Osteoblast (primary cell): ENCODE measurements around the gene CRBN. TPM values are rescaled to one million over a fixed set of nuclear protein-coding genes. Genes with fewer than 3 reads are reported as not detected.

ENCODE experiments used
- DNase-seq: peaks from one replicate; pipeline ENCODE4 v3.0.0; 2011; ENCODE audit warnings: low spot score, mixed read lengths; ENCODE audit not compliant: insufficient read length; ENCODE audit errors: missing footprints
- H2AFZ ChIP-seq: 2 replicates; pipeline ENCODE4 v1.6.0; 2011; ENCODE audit warnings: mild to moderate bottlenecking, low read length
- H3K27ac ChIP-seq: 2 replicates; pipeline ENCODE4 v1.5.1; 2011; ENCODE audit warnings: mild to moderate bottlenecking, low read depth, low read length, moderate library complexity
- H3K27me3 ChIP-seq: 2 replicates; pipeline ENCODE4 v1.6.0; 2012; ENCODE audit warnings: mild to moderate bottlenecking, control low read depth, inconsistent platforms, low read length, moderate library complexity; ENCODE audit not compliant: insufficient read depth
- H3K36me3 ChIP-seq: 2 replicates; pipeline ENCODE4 v1.5.1; 2011; ENCODE audit warnings: mild to moderate bottlenecking, low read length, control low read depth, moderate library complexity; ENCODE audit not compliant: insufficient read depth
- H3K4me1 ChIP-seq: 2 replicates; pipeline ENCODE4 v1.5.1; 2011; ENCODE audit warnings: mild to moderate bottlenecking, low read length, control low read depth, moderate library complexity; ENCODE audit not compliant: insufficient read depth
- H3K4me2 ChIP-seq: 2 replicates; pipeline ENCODE4 v1.6.0; 2011; ENCODE audit warnings: mild to moderate bottlenecking, low read length; ENCODE audit not compliant: insufficient read depth
- H3K4me3 ChIP-seq: fragments of 200-600 bp; sonication (generic); 3 replicates; pipeline ENCODE4 v1.5.1; 2012; ENCODE audit warnings: mild to moderate bottlenecking, low read length, inconsistent platforms; ENCODE audit not compliant: insufficient read depth
- H3K79me2 ChIP-seq: 2 replicates; pipeline ENCODE4 v1.6.0; 2012; ENCODE audit warnings: mild to moderate bottlenecking, low read length, control low read depth, inconsistent platforms; ENCODE audit not compliant: insufficient read depth
- H3K9me3 ChIP-seq: 2 replicates; pipeline ENCODE4 v1.5.1; 2011; ENCODE audit warnings: low read depth, low read length, control low read depth
- H4K20me1 ChIP-seq: 2 replicates; pipeline ENCODE4 v1.6.0; 2012; ENCODE audit warnings: mild to moderate bottlenecking, low read length, control low read depth; ENCODE audit not compliant: insufficient read depth
- total RNA-seq: library from RNA; depleted of rRNA; stranded (reverse); fragments of >200 nt; gene quantifications from 2 replicates; pipeline ENCODE4 v1.2.3, GENCODE V29; 2012
- TF ChIP-seq, protein P1 (sequence below): IDR thresholded peaks from 2 replicates; pipeline ENCODE4 v1.5.1; 2011; ENCODE audit warnings: mild to moderate bottlenecking, low read depth, low read length, moderate library complexity; ENCODE audit errors: extremely low read depth

CRBN gene
- total RNA-seq, 1 donor, result 76.0 TPM

DNA sequence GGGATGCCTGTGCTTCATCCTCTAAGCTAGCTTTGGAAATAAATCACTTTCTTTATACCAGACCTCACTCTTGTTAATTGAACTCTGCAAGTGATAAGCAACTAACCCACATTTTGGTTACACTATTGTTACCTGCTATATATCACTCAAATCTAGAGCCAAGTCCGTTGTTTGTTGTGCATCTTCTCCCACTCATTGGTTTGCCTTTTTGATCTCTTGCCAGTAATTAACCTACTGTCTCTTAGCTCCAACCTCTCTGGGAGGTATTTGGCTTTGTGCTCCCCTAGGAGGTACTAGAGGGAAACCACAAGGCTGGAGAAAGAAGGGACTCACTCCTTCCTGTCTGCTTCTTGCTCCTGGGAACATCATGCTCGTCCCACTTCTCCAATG lies 12.8 kb upstream of the CRBN start:
- H2AFZ ChIP-seq, result no peak overlapping the region
- H3K9me3 ChIP-seq, result no peaks in the 10 kb centered on the region
- TF ChIP-seq, protein P1, sequence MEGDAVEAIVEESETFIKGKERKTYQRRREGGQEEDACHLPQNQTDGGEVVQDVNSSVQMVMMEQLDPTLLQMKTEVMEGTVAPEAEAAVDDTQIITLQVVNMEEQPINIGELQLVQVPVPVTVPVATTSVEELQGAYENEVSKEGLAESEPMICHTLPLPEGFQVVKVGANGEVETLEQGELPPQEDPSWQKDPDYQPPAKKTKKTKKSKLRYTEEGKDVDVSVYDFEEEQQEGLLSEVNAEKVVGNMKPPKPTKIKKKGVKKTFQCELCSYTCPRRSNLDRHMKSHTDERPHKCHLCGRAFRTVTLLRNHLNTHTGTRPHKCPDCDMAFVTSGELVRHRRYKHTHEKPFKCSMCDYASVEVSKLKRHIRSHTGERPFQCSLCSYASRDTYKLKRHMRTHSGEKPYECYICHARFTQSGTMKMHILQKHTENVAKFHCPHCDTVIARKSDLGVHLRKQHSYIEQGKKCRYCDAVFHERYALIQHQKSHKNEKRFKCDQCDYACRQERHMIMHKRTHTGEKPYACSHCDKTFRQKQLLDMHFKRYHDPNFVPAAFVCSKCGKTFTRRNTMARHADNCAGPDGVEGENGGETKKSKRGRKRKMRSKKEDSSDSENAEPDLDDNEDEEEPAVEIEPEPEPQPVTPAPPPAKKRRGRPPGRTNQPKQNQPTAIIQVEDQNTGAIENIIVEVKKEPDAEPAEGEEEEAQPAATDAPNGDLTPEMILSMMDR, result no peak
- no peak for DNase-seq
- no peak overlapping the region for H3K4me3 ChIP-seq
- no peaks in the 10 kb centered on the region for H4K20me1 ChIP-seq
- no peak overlapping the region for H3K4me2 ChIP-seq
- H3K4me1 ChIP-seq, result no peaks in the 10 kb centered on the region
- H3K79me2 ChIP-seq, result no peaks in the 10 kb centered on the region
- no peak overlapping the region for H3K27ac ChIP-seq
- H3K36me3 ChIP-seq, result no peaks in the 10 kb centered on the region
- no peaks in the 10 kb centered on the region for H3K27me3 ChIP-seq

DNA sequence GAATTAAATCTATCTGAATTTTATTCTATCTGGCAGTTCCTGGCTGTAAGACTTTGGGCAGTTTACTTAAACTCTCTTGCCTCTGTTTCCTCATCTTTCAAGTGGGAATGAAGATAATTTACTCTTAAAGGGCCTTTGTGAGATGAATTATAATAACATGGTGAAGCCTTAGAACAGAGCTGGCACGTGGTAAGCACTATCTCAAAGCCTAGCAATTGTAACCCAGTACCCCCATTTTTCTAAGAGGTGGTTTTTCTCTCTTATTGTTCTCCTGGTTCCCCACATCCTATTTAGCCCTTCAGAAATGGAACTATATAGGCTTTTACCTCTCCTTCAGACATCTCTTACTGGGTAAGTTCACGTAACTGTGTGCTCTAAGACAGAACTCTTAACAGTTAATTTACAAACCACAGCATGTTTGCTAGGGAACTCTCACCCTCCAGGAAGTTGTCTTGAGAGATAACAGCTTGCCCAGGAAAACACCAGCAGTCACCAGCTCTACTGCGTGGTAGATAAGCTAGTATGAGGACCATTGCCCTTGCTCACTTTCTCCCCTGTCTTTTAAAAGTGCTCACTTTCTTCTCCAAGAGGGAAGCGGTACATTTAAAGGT lies 12.3 kb upstream of the CRBN start:
- Histone ChIP-seq H3K79me2 (no peaks in the 10 kb centered on the region), H3K27me3 (no peaks in the 10 kb centered on the region), H3K36me3 (no peaks in the 10 kb centered on the region), H3K4me1 (no peaks in the 10 kb centered on the region), H3K4me3 (no peak overlapping the region), H2AFZ (no peak overlapping the region), H3K9me3 (no peaks in the 10 kb centered on the region), H3K27ac (no peak overlapping the region), H3K4me2 (no peak overlapping the region), H4K20me1 (no peaks in the 10 kb centered on the region)
- TF ChIP-seq, protein P1, result no peak
- no peak for DNase-seq

- Histone ChIP-seq H4K20me1 (no peaks in the 10 kb centered on the region), H3K4me3 (no peak overlapping the region), H3K4me2 (no peak overlapping the region), H3K27me3 (no peaks in the 10 kb centered on the region), H3K36me3 (no peaks in the 10 kb centered on the region), H3K27ac (no peak overlapping the region), H3K4me1 (no peaks in the 10 kb centered on the region), H3K79me2 (no peaks in the 10 kb centered on the region), H2AFZ (no peak overlapping the region), H3K9me3 (no peaks in the 10 kb centered on the region)
- no peak for DNase-seq
- TF ChIP-seq, protein P1, result no peak
Measured at GRCh38 chr3:3189961-3190360, 10.5 kb upstream of the CRBN start.

GRCh38 chr3:3189102-3189727 lies 9.7 kb upstream of the CRBN start:
- H3K4me2 ChIP-seq, result no peak overlapping the region
- no peaks in the 10 kb centered on the region for H3K79me2 ChIP-seq
- no peak for DNase-seq
- H3K36me3 ChIP-seq, result no peaks in the 10 kb centered on the region
- H2AFZ ChIP-seq, result no peak overlapping the region
- TF ChIP-seq, protein P1, result no peak
- H3K27me3 ChIP-seq, result no peaks in the 10 kb centered on the region
- H3K9me3 ChIP-seq, result no peaks in the 10 kb centered on the region
- H3K27ac ChIP-seq, result no peak overlapping the region
- no peaks in the 10 kb centered on the region for H4K20me1 ChIP-seq
- no peaks in the 10 kb centered on the region for H3K4me1 ChIP-seq
- H3K4me3 ChIP-seq, result no peak overlapping the region
